ENCODE measurements around the gene NRSN2.

- TF ChIP-seq POLR2A (IDR thresholded peaks at IDR 0.05; ENCODE audit: borderline replicate concordance, extremely low read depth, insufficient read depth, insufficient read length) (no peak), EZH2phosphoT487 (IDR thresholded peaks at IDR 0.05; ENCODE audit: borderline replicate concordance) (no peak), CTCF (IDR thresholded peaks at IDR 0.05 in 2 of 3, conservative IDR thresholded peaks at IDR 0.05 in 1 of 3; ENCODE audit: borderline replicate concordance in 1 of 3, insufficient read depth in 1 of 3, low read depth in 2 of 3, low read length in 2 of 3) (no peak)
Observed at GRCh38 chr20:361561-361960, 14.7 kb downstream of the NRSN2 start.
